Measurements from ENCODE around the gene RPLP2.

DNA sequence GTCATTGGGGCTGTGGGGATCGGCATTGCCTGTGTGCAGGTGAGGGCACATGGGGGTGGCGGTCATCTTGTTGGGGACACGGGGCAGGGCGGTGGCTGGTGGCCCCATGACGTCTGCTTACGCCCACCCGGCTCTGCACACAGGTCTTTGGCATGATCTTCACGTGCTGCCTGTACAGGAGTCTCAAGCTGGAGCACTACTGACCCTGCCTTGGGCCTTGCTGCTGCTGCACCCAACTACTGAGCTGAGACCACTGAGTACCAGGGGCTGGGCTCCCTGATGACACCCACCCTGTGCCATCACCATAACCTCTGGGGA lies 28.2 kb downstream of the RPLP2 start:
- TF ChIP-seq EZH2 (IDR thresholded peaks at IDR 0.05; ENCODE audit: low read depth): no peak
- TF ChIP-seq, protein P1, sequence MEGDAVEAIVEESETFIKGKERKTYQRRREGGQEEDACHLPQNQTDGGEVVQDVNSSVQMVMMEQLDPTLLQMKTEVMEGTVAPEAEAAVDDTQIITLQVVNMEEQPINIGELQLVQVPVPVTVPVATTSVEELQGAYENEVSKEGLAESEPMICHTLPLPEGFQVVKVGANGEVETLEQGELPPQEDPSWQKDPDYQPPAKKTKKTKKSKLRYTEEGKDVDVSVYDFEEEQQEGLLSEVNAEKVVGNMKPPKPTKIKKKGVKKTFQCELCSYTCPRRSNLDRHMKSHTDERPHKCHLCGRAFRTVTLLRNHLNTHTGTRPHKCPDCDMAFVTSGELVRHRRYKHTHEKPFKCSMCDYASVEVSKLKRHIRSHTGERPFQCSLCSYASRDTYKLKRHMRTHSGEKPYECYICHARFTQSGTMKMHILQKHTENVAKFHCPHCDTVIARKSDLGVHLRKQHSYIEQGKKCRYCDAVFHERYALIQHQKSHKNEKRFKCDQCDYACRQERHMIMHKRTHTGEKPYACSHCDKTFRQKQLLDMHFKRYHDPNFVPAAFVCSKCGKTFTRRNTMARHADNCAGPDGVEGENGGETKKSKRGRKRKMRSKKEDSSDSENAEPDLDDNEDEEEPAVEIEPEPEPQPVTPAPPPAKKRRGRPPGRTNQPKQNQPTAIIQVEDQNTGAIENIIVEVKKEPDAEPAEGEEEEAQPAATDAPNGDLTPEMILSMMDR (conservative IDR thresholded peaks at IDR 0.05): no peak
